HG03565 (cell line): Measurements from ENCODE around the gene DAPP1.

ENCODE experiments used
- ATAC-seq: cut with Tn5 transposase; IDR thresholded peaks from one replicate; pipeline ENCODE4 v1.9.1; 2021; ENCODE audit warnings: mild to moderate bottlenecking, moderate library complexity; ENCODE audit not compliant: unreplicated experiment

DAPP1 gene

DNA sequence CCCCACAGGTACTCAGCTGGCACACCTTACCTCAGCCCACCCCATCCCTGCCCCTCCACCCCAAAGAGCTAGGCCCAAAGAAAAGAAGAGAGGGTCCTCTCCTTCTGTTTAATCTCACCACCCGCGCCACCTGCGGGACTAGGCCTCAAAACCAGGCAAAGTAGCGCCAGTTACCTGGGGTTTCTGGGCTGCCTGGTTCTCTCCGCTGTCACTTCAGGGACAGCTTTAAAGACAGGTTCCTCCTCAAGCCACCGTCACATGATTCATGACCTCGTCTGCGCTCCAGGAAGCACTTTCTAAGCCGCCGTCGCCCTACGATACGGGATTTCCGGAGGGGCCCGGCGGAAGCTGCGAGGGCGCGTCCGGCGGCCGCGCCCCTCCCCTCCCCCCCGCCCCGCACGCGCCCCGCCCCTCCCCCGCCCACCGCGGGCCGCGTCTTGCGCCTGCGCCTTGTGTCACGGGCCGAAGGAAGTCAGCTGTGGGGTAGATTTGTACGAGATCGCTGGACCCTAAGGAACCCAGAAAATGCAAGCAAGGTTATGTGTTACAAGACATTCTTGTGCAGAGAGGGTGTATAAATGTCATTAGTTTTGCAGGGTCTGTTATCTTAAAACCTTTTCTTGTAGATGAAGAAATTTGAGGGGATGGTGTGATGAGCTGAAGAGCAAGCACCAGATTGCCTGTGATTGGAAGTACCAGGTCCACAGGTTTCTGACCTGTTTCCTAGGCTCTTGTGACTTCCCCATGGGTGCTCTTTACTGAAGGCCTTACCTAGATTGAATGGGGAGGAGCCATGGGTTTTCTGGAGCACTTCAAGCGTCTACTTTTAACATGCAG is 77.8 kb downstream of the DAPP1 start, which contains the start of gene LAMTOR3:
TSS of gene LAMTOR3 (minus strand) at position 267 of the 837 bp plus-strand sequence. CDS start 464 bp downstream, outside the sequence.
- ATAC-seq = peak; percentile 98

DNA sequence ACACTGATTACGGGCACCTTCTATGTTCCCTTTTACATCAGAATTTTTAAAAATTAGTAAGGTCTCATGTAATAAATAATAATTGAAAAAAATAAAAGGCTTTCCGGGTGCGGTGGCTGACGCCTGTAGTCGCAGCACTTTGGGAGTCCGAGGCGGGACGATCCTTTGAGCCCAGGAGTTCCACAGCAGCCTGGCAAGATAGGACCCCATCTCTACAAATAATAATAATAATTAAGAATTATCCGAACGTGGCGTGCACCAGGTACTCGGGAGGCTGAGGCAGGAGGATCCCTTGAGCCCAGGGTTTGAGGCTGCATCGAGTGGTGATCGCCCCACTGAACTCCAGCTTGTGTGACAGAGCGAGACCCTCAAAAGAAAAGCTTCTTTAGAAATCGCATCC is 78.4 kb downstream of the DAPP1 start:
- ATAC-seq = no peak

DNA sequence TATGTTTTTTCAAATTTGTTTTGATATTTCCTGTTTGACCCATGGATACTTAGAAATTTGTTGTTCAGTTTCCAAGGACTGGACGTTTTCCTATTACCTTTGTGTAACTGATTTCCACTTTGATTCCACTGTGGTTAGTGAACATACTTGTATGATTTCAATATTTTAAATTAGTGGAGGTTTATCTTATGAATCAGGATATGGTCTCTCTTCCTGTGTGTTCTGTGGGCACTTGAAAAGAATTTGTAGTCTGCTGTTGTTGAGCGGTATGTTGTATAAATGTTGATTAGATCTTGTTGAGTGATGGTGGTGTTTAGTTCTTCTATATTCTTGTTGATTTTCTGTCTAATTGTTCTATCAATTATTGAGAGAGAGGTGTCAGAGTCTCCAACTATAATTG is 98.8 kb downstream of the DAPP1 start:
- no peak for ATAC-seq

DNA sequence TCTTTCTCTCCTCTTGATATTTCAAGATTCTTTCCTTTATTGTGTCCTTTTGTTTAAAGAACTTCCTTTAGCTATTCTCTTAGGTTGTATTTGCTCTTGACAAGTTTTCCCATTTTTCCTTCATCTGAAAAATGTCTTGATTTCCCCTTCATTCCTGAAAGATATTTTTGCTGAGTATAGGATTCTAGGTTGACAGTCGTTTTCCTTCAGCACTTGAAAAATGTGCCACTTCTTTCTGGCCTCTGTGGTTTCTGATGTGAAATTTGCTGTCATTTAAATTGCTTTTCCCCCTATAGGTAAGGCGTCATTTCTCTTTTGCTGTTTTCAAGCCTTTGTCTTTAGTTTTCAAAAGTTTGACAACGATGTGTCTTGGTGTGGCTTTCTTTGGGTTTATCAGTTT is 100.9 kb downstream of the DAPP1 start:
- no peak for ATAC-seq

DNA sequence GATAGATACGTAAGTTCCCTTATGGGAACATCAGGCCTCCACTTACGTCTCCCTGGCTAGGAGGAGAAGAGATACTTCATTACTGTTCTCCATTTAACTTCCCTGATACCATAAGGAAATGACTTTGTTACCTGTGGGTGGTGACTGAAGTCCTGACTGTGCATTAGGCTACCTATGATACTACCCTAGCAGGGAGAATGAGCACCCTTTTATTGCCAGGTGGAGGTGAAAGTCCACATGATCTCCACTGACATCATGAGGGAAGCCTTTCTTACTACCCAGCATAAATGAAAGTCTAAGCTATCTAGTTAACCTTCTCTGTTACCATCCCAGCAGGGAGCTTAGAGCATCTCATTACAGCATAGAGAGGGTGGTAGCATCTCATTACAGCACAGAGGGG is 102.0 kb downstream of the DAPP1 start:
- no peak for ATAC-seq
